ENCODE results near the gene FAM3C.

GRCh38 chr7:121322460-121322859 lies 73.6 kb downstream of the FAM3C start:
- TF ChIP-seq CTCF (IDR thresholded peaks at IDR 0.05) (no peak), POLR2A (IDR thresholded peaks at IDR 0.05) (no peak)

Data from lower leg skin (tissue), 3 donors.